OCI-LY3 (cell line): ENCODE data around the gene DENND1A.

ENCODE experiments used
- H2AFZ ChIP-seq: fragments of 200-600, 300-600 bp; shearing (Covaris generic); 2 replicates; pipeline ENCODE4 v1.6.0; 2014; ENCODE audit warnings: antibody characterized with exemption, low read depth, low read length
- H3K27ac ChIP-seq: fragments of 200-600, 300-600 bp; sonication (generic); 2 replicates; pipeline ENCODE4 v1.5.1; 2014; ENCODE audit warnings: mild to moderate bottlenecking, low read length, moderate library complexity, mixed read lengths
- H3K27me3 ChIP-seq: fragments of 200-600, 300-600 bp; sonication (generic); 2 replicates; pipeline ENCODE4 v1.6.1; 2014; ENCODE audit warnings: low read depth, low read length, mixed read lengths
- H3K36me3 ChIP-seq: fragments of 200-600, 300-600 bp; sonication (generic); replicated peaks from 2 replicates; pipeline ENCODE3; 2014; ENCODE audit warnings: low read depth, low read length, mixed read lengths
- H3K4me1 ChIP-seq: fragments of 300-600, 200-600 bp; sonication (generic); 2 replicates; pipeline ENCODE4 v1.6.1; 2014; ENCODE audit warnings: low read length, mixed read lengths
- H3K4me2 ChIP-seq: fragments of 200-600, 300-600 bp; sonication (generic); 2 replicates; pipeline ENCODE4 v1.6.1; 2014; ENCODE audit warnings: low read length, mixed read lengths
- H3K4me3 ChIP-seq: fragments of 300-600, 200-600 bp; sonication (generic); 2 replicates; pipeline ENCODE4 v1.5.1; 2014; ENCODE audit warnings: antibody characterized with exemption, mild to moderate bottlenecking, low read length, moderate library complexity
- H3K79me2 ChIP-seq: fragments of 300-600, 200-600 bp; shearing (Covaris generic); 2 replicates; pipeline ENCODE4 v1.6.1; 2014; ENCODE audit warnings: mild to moderate bottlenecking, low read length, mixed read lengths
- H3K9ac ChIP-seq: fragments of 300-600, 200-600 bp; shearing (Covaris generic); 2 replicates; pipeline ENCODE4 v1.6.0; 2014; ENCODE audit warnings: mild to moderate bottlenecking, low read length, moderate library complexity
- H3K9me3 ChIP-seq: fragments of 200-600, 300-600 bp; shearing (Covaris generic); 2 replicates; pipeline ENCODE4 v1.6.1; 2014; ENCODE audit warnings: low read length, mixed read lengths; ENCODE audit not compliant: insufficient read depth
- H4K20me1 ChIP-seq: fragments of 200-600, 300-600 bp; sonication (generic); 2 replicates; pipeline ENCODE4 v1.6.1; 2016; ENCODE audit warnings: low read length, mixed read lengths; ENCODE audit not compliant: insufficient read depth
- CTCF ChIP-seq: fragments of 200-600, 300-600 bp; sonication (generic); IDR thresholded peaks from 2 replicates; pipeline ENCODE4 v1.5.1; 2014; ENCODE audit warnings: antibody characterized with exemption, low read length, low read depth
- EZH2phosphoT487 ChIP-seq: fragments of 200-600 bp; shearing (Covaris generic); IDR thresholded peaks from 2 replicates; pipeline ENCODE4 v1.6.1; 2018; ENCODE audit warnings: antibody characterized with exemption, mixed run types, low read depth

DENND1A gene

GRCh38 chr9:123523845-123524244, 406.1 kb downstream of the DENND1A start:
- no peaks in the 10 kb centered on the region for H3K4me1 ChIP-seq
- no peak overlapping the region for H3K4me3 ChIP-seq
- H3K9ac ChIP-seq: no peak overlapping the region
- H3K36me3 ChIP-seq: peaks cover 4% of the 10 kb centered on the region
- no peak overlapping the region for H3K27ac ChIP-seq
- no peak overlapping the region for H2AFZ ChIP-seq
- TF ChIP-seq EZH2phosphoT487 (no peak), CTCF (no peak)
- no peak overlapping the region for H3K4me2 ChIP-seq
- no peaks in the 10 kb centered on the region for H3K27me3 ChIP-seq
- no peaks in the 10 kb centered on the region for H3K79me2 ChIP-seq
- H4K20me1 ChIP-seq: peaks cover 20% of the 10 kb centered on the region; the same call in 1 of the 2 replicates
- no peaks in the 10 kb centered on the region for H3K9me3 ChIP-seq

- H3K4me1 ChIP-seq: no peaks in the 10 kb centered on the region
- H3K4me3 ChIP-seq: no peak overlapping the region
- no peaks in the 10 kb centered on the region for H3K36me3 ChIP-seq
- H3K9ac ChIP-seq: no peak overlapping the region
- TF ChIP-seq CTCF (no peak), EZH2phosphoT487 (no peak)
- no peaks in the 10 kb centered on the region for H3K27me3 ChIP-seq
- no peak overlapping the region for H3K4me2 ChIP-seq
- 0 out of 2 replicates have a peak, but pooled peaks cover 15% of the 10 kb centered on the region for H4K20me1 ChIP-seq
- no peak overlapping the region for H3K27ac ChIP-seq
- no peaks in the 10 kb centered on the region for H3K79me2 ChIP-seq
- no peak overlapping the region for H2AFZ ChIP-seq
- H3K9me3 ChIP-seq: no peaks in the 10 kb centered on the region
Observed at GRCh38 chr9:123523001-123523400, 406.9 kb downstream of the DENND1A start.

GRCh38 chr9:123522251-123522650, 407.7 kb downstream of the DENND1A start:
- H3K9ac ChIP-seq: no peak overlapping the region
- H3K4me2 ChIP-seq: no peak overlapping the region
- H3K4me3 ChIP-seq: no peak overlapping the region
- H3K27me3 ChIP-seq: no peaks in the 10 kb centered on the region
- TF ChIP-seq CTCF: no peak
- no peak for TF ChIP-seq EZH2phosphoT487
- H3K4me1 ChIP-seq: no peaks in the 10 kb centered on the region
- no peaks in the 10 kb centered on the region for H3K36me3 ChIP-seq
- H3K9me3 ChIP-seq: no peaks in the 10 kb centered on the region
- no peaks in the 10 kb centered on the region for H3K79me2 ChIP-seq
- H2AFZ ChIP-seq: no peak overlapping the region
- 0 out of 2 replicates have a peak, but pooled peaks cover 15% of the 10 kb centered on the region for H4K20me1 ChIP-seq
- no peak overlapping the region for H3K27ac ChIP-seq

- Histone ChIP-seq H3K27ac (no peak overlapping the region), H3K79me2 (no peaks in the 10 kb centered on the region), H3K4me1 (no peaks in the 10 kb centered on the region), H3K9ac (no peak overlapping the region), H3K36me3 (no peaks in the 10 kb centered on the region), H3K4me3 (no peak overlapping the region), H3K4me2 (no peak overlapping the region), H2AFZ (no peak overlapping the region), H3K9me3 (no peaks in the 10 kb centered on the region), H3K27me3 (no peaks in the 10 kb centered on the region), H4K20me1 (0 out of 2 replicates have a peak, but pooled peaks cover 7% of the 10 kb centered on the region)
- no peak for TF ChIP-seq CTCF
- no peak for TF ChIP-seq EZH2phosphoT487
Observed at GRCh38 chr9:123518338-123518737, 411.6 kb downstream of the DENND1A start.
